ENCODE data around the gene METTL2A. TPM values are rescaled to one million over a fixed set of nuclear protein-coding genes. Genes with fewer than 3 reads are reported as not detected.

Gene METTL2A
- total and polyA plus RNA-seq, 2 donors: 9.8 to 12.3 TPM

Other genes with a start within 250 kb of the METTL2A start
- gene EFCAB3, start 43.3 kb upstream of the METTL2A start, total RNA-seq: not detected
- not detected for gene EFCAB3, start 43.3 kb upstream of the METTL2A start, polyA plus RNA-seq
- 38.5 TPM for gene TLK2, start 54.9 kb downstream of the METTL2A start, total RNA-seq
- gene TLK2, start 54.9 kb downstream of the METTL2A start, polyA plus RNA-seq: 18.7 TPM
- gene MRC2, start 203.8 kb downstream of the METTL2A start, total RNA-seq: 9.0 TPM
- gene MRC2, start 203.8 kb downstream of the METTL2A start, polyA plus RNA-seq: 14.5 TPM